Right cardiac atrium (tissue), 5 donors: ENCODE results near the gene CA10. TPM values are rescaled to one million over a fixed set of nuclear protein-coding genes. Genes with fewer than 3 reads are reported as not detected.

ENCODE experiments used
- ATAC-seq, 2 donors: fragments of 200-7000 bp; cut with Tn5 transposase; one replicate each; pipeline versions ENCODE4 v1.8.0 to v1.9.1; 2020; ENCODE audit warnings: moderate library complexity in 2 of 2, mild to moderate bottlenecking in 1 of 2
- DNase-seq, 3 donors: peaks; one replicate each; pipeline ENCODE4 v3.0.0-alpha.2; 2020
- H3K27ac ChIP-seq: one replicate; pipeline ENCODE4 v1.5.1; 2013; ENCODE audit warnings: mild to moderate bottlenecking, low read length, control low read depth, moderate library complexity
- H3K27me3 ChIP-seq: one replicate; pipeline ENCODE4 v1.6.1; 2013; ENCODE audit not compliant: control insufficient read depth, insufficient read depth
- H3K4me1 ChIP-seq: one replicate; pipeline ENCODE4 v1.6.1; 2013; ENCODE audit warnings: low read length; ENCODE audit not compliant: control insufficient read depth, insufficient read depth
- H3K4me3 ChIP-seq: one replicate; pipeline ENCODE4 v1.5.1; 2013; ENCODE audit warnings: low read length, control low read depth
- H3K9me3 ChIP-seq: one replicate; pipeline ENCODE4 v1.6.1; 2013; ENCODE audit warnings: low read length; ENCODE audit not compliant: control insufficient read depth
- WGBS: extraction: QIAGEN DNeasy Blood & Tissue Kit; methylation state at CpG from one replicate; pipeline ENCODE4 v1.1.7; 2013; 5-methylcytosine and 5-hydroxymethylcytosine counted together
- intact Hi-C, 4 donors: fragments of 100-400 bp; cut with DNase I; formaldehyde crosslinking; loops; one replicate each; pipeline versions ENCODE4 v1.11.0 to v1.14.0; 2022 to 2023
- polyA plus RNA-seq: library from polyadenylated mRNA; stranded (reverse); fragments of 200-250 nt; gene quantifications from one replicate; pipeline ENCODE4 v1.2.3, GENCODE V29; 2013
- total RNA-seq, 4 donors: library from RNA; stranded (reverse); fragmentation: NEBNext Ultra II Directional; extraction: Animal tissue kit (Norgen Biotek cat#: 25700); gene quantifications; one replicate each; pipeline ENCODE4 v1.2.1, GENCODE V29; 2021
- donor health status: healthy with polysubstance abuse.
- donor health status: DM: no; HTN: yes; CAD: no.
- donor health status: DM: no; HTN: no; CAD: no.
- donor health status: DM: no; HTN: yes; CAD: no; lungs with severe emphysema.
- donor health status: DM: yes; HTN: yes; CAD: no.

The CA10 gene
- total and polyA plus RNA-seq, 5 donors: 0.05 TPM; not detected in 4

GRCh38 chr17:52047086-52047485, 111.4 kb downstream of the CA10 start:
- H3K27ac ChIP-seq: no peak overlapping the region
- intact Hi-C loops: no loop called here
- no peak for ATAC-seq
- H3K27me3 ChIP-seq: no peaks in the 10 kb centered on the region
- H3K4me3 ChIP-seq: no peak overlapping the region
- DNase-seq: no peak
- no peaks in the 10 kb centered on the region for H3K9me3 ChIP-seq
- no peaks in the 10 kb centered on the region for H3K4me1 ChIP-seq

DNA sequence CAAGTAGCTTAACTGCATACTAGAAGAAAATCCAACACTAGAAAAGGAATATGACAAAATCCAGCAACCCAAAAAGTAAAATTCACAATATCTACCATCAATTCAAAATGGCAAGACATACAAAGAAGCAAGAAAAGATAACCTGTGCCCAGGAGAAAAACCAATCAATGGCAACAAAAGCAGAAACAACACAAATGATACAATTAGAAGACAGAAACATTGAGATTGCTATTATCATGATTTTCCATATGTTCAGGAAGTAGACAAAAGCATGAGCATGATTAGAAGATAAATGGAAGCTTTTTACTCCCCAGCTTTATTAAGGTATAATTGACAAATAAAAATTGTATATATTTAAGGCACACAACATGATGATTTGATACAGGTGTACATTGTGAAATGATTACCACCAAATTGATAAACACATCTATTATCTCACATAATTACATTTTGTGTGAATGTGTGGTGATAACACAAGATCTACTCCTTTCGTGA, 117.3 kb downstream of the CA10 start:
- Histone ChIP-seq H3K9me3 (no peaks in the 10 kb centered on the region), H3K27me3 (no peaks in the 10 kb centered on the region), H3K27ac (no peak overlapping the region), H3K4me1 (no peaks in the 10 kb centered on the region), H3K4me3 (no peak overlapping the region)
- WGBS: 77% methylated on average over 1 of the region's 1 CpG
- intact Hi-C loops: no loop called here
- ATAC-seq (no peak), DNase-seq (no peak)

- ATAC-seq (no peak), DNase-seq (no peak)
- no peaks in the 10 kb centered on the region for H3K27me3 ChIP-seq
- H3K4me1 ChIP-seq: no peaks in the 10 kb centered on the region
- no peak overlapping the region for H3K4me3 ChIP-seq
- no peaks in the 10 kb centered on the region for H3K9me3 ChIP-seq
- no peak overlapping the region for H3K27ac ChIP-seq
- intact Hi-C loops: no loop called here
These were observed 122.1 kb downstream of the CA10 start for GRCh38 chr17:52036416-52036815.

GRCh38 chr17:52035336-52035915, 123.1 kb downstream of the CA10 start:
- Histone ChIP-seq H3K27ac (no peak overlapping the region), H3K4me3 (no peak overlapping the region), H3K4me1 (no peaks in the 10 kb centered on the region), H3K9me3 (no peaks in the 10 kb centered on the region), H3K27me3 (no peaks in the 10 kb centered on the region)
- ATAC-seq (no peak), DNase-seq (peak in 1 of 3 donors; percentile 13)
- intact Hi-C loops: no loop called here
- 72% methylated on average over 6 of the region's 6 CpGs for WGBS

DNA sequence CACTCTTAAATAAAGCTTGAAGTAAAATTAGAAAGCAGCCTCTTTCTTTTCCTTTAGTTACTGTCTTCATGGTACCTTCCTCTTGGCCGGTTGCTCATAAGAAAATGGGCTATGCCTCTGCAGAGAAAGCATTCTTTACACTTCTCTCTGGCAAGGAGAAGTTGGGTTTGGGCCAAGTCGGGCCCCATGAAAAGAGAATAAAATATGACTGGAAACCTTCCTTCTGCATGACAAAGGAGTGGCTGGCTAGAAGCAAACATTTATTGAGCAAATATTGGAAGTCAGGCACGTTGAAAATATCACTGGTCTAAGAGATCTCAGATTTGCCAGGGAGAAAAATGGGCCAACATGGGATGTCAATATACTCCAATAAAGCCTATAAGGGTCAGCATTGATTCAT, 126.1 kb downstream of the CA10 start:
- intact Hi-C loops: loop anchor here in 1 of 4 donors (5.0 kb wide), 1 partner anchor 45 kb away; no protein-coding TSS in a partner anchor
- no peak overlapping the region for H3K4me3 ChIP-seq
- H3K27me3 ChIP-seq: no peaks in the 10 kb centered on the region
- no peak for ATAC-seq
- DNase-seq: no peak
- whole genome bisulfite sequencing: 61% methylated on average over 3 of the region's 3 CpGs
- no peaks in the 10 kb centered on the region for H3K4me1 ChIP-seq
- H3K27ac ChIP-seq: no peak overlapping the region
- no peaks in the 10 kb centered on the region for H3K9me3 ChIP-seq

- no peaks in the 10 kb centered on the region for H3K27me3 ChIP-seq
- no peak overlapping the region for H3K27ac ChIP-seq
- DNase-seq (no peak), ATAC-seq (no peak)
- no peaks in the 10 kb centered on the region for H3K4me1 ChIP-seq
- 36% methylated on average over 3 of the region's 3 CpGs for WGBS
- H3K9me3 ChIP-seq: no peaks in the 10 kb centered on the region
- intact Hi-C loops: loop anchor here in 1 of 4 donors (5.0 kb wide), 1 partner anchor 47 kb away; no protein-coding TSS in a partner anchor
- H3K4me3 ChIP-seq: no peak overlapping the region
These were observed 128.5 kb downstream of the CA10 start for GRCh38 chr17:52030052-52030451.

DNA sequence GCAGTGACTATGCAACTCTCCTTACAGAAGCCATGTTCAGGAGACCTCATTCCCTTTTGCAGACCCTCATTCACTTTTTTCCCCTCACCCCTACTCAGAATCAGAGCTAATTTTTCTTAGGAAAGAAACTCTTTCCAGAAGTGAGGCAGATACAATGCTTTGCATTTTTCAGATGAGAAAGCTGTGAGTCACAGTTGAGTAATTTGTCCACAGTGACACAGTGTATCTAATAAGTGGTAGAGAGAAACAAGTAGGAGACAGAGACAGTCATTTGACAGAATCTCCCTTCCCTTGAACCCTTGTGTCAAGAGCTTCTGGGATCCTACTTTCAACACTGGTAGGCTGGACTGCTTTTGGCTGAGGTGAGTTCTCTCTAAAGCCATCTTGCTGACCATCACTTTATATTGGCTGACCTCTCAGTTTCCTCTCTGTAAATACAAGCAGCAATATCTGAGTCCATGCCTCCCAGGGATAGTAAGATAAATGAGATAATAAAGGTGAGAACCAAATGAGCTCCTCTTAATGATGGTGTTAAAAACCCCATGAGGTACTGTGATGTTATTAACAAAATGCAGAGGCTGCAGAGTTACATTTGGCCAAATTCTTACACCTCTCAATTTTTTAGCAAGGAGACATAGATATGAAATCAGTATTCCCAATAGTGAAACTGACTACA, 130.8 kb downstream of the CA10 start:
- DNase-seq: no peak
- H3K27ac ChIP-seq: no peak overlapping the region
- no peak overlapping the region for H3K4me3 ChIP-seq
- no peaks in the 10 kb centered on the region for H3K27me3 ChIP-seq
- H3K9me3 ChIP-seq: no peaks in the 10 kb centered on the region
- intact Hi-C loops: no loop called here
- ATAC-seq: no peak
- H3K4me1 ChIP-seq: no peaks in the 10 kb centered on the region

DNA sequence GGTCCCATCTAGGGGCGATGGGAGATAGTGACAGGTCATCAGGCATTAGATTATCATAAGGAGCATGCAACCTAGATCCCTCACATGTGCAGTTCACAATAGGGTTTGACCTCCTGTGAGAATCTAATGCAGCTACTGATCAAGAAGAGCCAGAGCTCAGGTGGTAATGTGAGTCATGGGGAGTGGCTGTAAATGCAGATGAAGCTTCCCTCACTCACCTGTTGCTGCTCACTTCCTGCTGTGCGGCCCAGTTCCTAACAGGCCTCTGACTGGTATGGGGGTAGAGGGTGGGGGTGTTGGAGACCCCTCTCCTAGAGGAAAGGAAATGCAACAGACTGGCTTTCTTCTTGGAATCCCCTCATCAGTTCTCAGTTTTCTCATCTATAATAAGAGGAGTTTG, 131.4 kb downstream of the CA10 start:
- no peaks in the 10 kb centered on the region for H3K9me3 ChIP-seq
- no peak for DNase-seq
- H3K27ac ChIP-seq: no peak overlapping the region
- intact Hi-C loops: no loop called here
- WGBS: 79% methylated on average over 2 of the region's 2 CpGs
- no peak for ATAC-seq
- no peaks in the 10 kb centered on the region for H3K27me3 ChIP-seq
- no peak overlapping the region for H3K4me3 ChIP-seq
- no peaks in the 10 kb centered on the region for H3K4me1 ChIP-seq

- no peak for DNase-seq
- no peak for ATAC-seq
- Histone ChIP-seq H3K9me3 (no peaks in the 10 kb centered on the region), H3K27me3 (no peaks in the 10 kb centered on the region), H3K4me1 (no peaks in the 10 kb centered on the region), H3K27ac (no peak overlapping the region), H3K4me3 (no peak overlapping the region)
- 63% methylated on average over 2 of the region's 2 CpGs for WGBS
- intact Hi-C loops: no loop called here
These were observed 132.4 kb downstream of the CA10 start for GRCh38 chr17:52026075-52026474.

DNA sequence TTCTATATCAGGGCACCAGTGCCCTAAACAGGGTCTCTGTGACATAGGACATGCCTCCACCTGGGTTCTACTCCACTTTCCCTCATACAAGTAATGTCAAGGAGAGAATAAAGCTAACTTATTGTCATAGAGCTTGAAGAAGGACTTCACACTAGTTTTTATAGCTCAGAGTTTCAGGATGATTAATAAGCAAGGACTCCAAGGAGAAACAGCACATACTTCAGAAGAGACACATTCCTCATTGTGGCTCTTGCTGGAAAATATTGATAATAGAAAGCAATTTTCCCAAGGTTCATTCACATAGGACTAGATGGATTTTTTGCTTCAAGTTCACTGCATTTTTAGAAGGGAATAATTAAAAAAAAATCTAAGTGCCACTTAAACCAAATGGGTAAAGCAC, 133.3 kb downstream of the CA10 start:
- H3K9me3 ChIP-seq: no peaks in the 10 kb centered on the region
- ATAC-seq: no peak
- H3K4me3 ChIP-seq: no peak overlapping the region
- no peaks in the 10 kb centered on the region for H3K4me1 ChIP-seq
- H3K27ac ChIP-seq: no peak overlapping the region
- H3K27me3 ChIP-seq: no peaks in the 10 kb centered on the region
- DNase-seq: no peak
- intact Hi-C loops: no loop called here

DNA sequence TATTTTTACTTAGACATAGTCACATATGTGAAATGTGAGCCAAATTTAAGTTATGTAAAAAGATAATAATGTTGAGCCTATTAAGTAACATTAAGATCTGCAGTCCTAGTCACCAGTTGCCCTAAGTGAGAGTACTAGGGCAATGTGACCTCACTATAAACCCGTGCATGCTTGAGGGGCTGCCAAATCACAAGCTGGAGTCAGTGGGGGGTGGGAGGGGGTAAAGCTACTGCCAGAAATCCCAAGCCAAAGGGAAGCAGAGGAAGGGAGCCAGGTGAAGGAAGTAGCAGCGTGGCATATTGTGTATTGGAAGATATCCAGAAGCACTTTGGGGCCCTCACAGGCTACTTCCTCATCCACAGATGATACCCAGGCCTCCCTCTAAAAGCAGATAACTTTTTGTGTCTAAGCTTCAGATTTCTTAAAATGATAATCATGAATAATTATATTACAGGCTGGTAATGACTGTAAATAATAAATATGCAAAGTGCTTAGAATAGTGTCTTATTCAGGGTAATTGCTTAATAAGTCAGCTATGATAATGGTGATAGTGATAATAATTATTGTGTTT, 134.1 kb downstream of the CA10 start:
- Histone ChIP-seq H3K27me3 (no peaks in the 10 kb centered on the region), H3K27ac (no peak overlapping the region), H3K4me1 (no peaks in the 10 kb centered on the region), H3K9me3 (no peaks in the 10 kb centered on the region), H3K4me3 (no peak overlapping the region)
- WGBS: 26% methylated on average over 2 of the region's 2 CpGs
- intact Hi-C loops: no loop called here
- ATAC-seq (no peak), DNase-seq (no peak)
